Ascending aorta (tissue), 2 donors: Measurements from ENCODE around the gene SSTR4. TPM values are rescaled to one million over a fixed set of nuclear protein-coding genes. Genes with fewer than 3 reads are reported as not detected.

ENCODE experiments used
- DNase-seq, 2 donors: peaks; one replicate each; pipeline ENCODE4 v3.0.0-alpha.2; 2019; ENCODE audit warnings: low spot score in 2 of 2
- H3K27ac ChIP-seq, 2 donors: fragments of 200-600 bp; sonication (generic); one replicate each; pipeline ENCODE4 v1.5.1; 2016 to 2017; ENCODE audit warnings: mild to moderate bottlenecking in 1 of 2
- H3K27me3 ChIP-seq: fragments of 200-600 bp; sonication (generic); one replicate; pipeline ENCODE4 v1.5.1; 2017
- H3K36me3 ChIP-seq, 2 donors: fragments of 200-600 bp; sonication (generic); one replicate each; pipeline ENCODE4 v1.5.1; 2016
- H3K4me1 ChIP-seq, 2 donors: fragments of 200-600 bp; sonication (generic); one replicate each; pipeline ENCODE4 v1.5.1; 2016 to 2017; ENCODE audit warnings: mild to moderate bottlenecking in 1 of 2
- H3K4me3 ChIP-seq, 2 donors: fragments of 200-600 bp; sonication (generic); one replicate each; pipeline ENCODE4 v1.5.1; 2016 to 2017; ENCODE audit warnings: mild to moderate bottlenecking in 1 of 2
- H3K9me3 ChIP-seq, 2 donors: fragments of 200-600 bp; sonication (generic); one replicate each; pipeline ENCODE4 v1.5.1; 2016
- intact Hi-C: fragments of 100-400 bp; cut with DNase I; formaldehyde crosslinking; loops from one replicate; pipeline ENCODE4 v1.15.1; 2023
- total RNA-seq: library from RNA; depleted of rRNA; stranded (reverse); fragments of >200 nt; gene quantifications from one replicate; pipeline ENCODE4 v1.1.0, GENCODE V29; 2016
- TF ChIP-seq, protein P1 (sequence below), 3 experiments: fragments of 200-600 bp in 2 of 3; fragments of 450-650 bp in 1 of 3; sonication (generic) in 2 of 3; IDR thresholded peaks; one replicate each; pipeline ENCODE4 v1.5.1; 2016 to 2019; ENCODE audit warnings: antibody characterized with exemption in 3 of 3, mild to moderate bottlenecking in 1 of 3, moderate library complexity in 1 of 3

Gene SSTR4
- total RNA-seq, 1 donor from 2014 or later = not detected

GRCh38 chr20:23010096-23010495 lies 25.0 kb upstream of the SSTR4 start:
- TF ChIP-seq, protein P1, sequence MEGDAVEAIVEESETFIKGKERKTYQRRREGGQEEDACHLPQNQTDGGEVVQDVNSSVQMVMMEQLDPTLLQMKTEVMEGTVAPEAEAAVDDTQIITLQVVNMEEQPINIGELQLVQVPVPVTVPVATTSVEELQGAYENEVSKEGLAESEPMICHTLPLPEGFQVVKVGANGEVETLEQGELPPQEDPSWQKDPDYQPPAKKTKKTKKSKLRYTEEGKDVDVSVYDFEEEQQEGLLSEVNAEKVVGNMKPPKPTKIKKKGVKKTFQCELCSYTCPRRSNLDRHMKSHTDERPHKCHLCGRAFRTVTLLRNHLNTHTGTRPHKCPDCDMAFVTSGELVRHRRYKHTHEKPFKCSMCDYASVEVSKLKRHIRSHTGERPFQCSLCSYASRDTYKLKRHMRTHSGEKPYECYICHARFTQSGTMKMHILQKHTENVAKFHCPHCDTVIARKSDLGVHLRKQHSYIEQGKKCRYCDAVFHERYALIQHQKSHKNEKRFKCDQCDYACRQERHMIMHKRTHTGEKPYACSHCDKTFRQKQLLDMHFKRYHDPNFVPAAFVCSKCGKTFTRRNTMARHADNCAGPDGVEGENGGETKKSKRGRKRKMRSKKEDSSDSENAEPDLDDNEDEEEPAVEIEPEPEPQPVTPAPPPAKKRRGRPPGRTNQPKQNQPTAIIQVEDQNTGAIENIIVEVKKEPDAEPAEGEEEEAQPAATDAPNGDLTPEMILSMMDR (IDR thresholded peaks at IDR 0.05) = no peak
- no peaks in the 10 kb centered on the region for H3K27me3 ChIP-seq
- intact Hi-C loops = no loop called here
- H3K4me3 ChIP-seq = no peak overlapping the region
- no peaks in the 10 kb centered on the region for H3K4me1 ChIP-seq
- H3K27ac ChIP-seq = no peak overlapping the region
- no peaks in the 10 kb centered on the region for H3K36me3 ChIP-seq
- H3K9me3 ChIP-seq = no peaks in the 10 kb centered on the region
- no peak for DNase-seq

DNA sequence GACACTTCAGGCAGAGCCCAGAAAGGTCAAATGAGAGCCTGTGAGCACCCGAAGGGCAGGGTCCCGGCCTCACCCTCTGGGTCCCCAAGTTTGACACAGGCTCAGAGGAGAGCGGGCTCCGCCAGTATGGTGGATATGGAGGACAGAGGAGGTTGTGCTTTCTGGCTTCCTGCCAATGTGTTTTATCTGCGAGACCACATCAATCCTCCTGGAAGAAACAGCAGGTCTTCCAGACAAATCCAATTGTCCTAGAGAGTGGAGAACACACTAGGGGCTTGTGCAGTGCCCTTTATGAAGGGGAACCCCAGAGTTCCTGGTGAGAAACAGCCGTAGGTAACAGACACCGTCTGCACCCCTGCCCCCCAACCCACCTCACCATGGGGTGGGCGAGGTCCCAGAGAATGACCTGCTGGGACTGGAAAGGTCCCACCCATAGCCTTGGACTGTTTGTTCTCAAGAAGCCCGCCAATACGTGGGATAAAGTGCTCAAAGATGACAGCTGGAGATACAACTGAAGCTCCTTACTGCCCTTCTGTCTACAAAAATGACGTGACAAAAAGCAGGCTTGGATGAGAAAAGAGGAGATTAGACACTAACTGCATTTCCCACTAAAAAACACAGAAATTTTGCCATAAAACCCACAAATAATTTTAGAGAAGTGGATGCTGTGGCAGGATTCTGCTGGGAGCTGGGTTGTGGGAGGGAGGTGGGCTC lies 23.9 kb upstream of the SSTR4 start:
- DNase-seq = no peak

GRCh38 chr20:23013429-23013828 lies 21.7 kb upstream of the SSTR4 start:
- H3K4me3 ChIP-seq = no peak overlapping the region
- H3K27ac ChIP-seq = no peak overlapping the region
- intact Hi-C loops = no loop called here
- no peaks in the 10 kb centered on the region for H3K27me3 ChIP-seq
- no peaks in the 10 kb centered on the region for H3K9me3 ChIP-seq
- no peaks in the 10 kb centered on the region for H3K36me3 ChIP-seq
- TF ChIP-seq, protein P1 (IDR thresholded peaks at IDR 0.05) = no peak
- H3K4me1 ChIP-seq = no peaks in the 10 kb centered on the region
- DNase-seq = no peak

More for the DNA sequence above, 23.9 kb upstream of the SSTR4 start:
- no peaks in the 10 kb centered on the region for H3K27me3 ChIP-seq
- H3K4me1 ChIP-seq = no peaks in the 10 kb centered on the region
- H3K27ac ChIP-seq = no peak overlapping the region
- intact Hi-C loops = no loop called here
- H3K4me3 ChIP-seq = no peak overlapping the region
- no peaks in the 10 kb centered on the region for H3K9me3 ChIP-seq
- TF ChIP-seq, protein P1 (IDR thresholded peaks at IDR 0.05) = no peak
- no peaks in the 10 kb centered on the region for H3K36me3 ChIP-seq

GRCh38 chr20:23017516-23017915 lies 17.6 kb upstream of the SSTR4 start:
- DNase-seq = no peak
- Histone ChIP-seq H3K9me3 (no peaks in the 10 kb centered on the region), H3K4me3 (no peak overlapping the region), H3K27ac (no peak overlapping the region), H3K4me1 (no peaks in the 10 kb centered on the region), H3K27me3 (no peaks in the 10 kb centered on the region), H3K36me3 (no peaks in the 10 kb centered on the region)
- TF ChIP-seq, protein P1 (IDR thresholded peaks at IDR 0.05) = no peak
- intact Hi-C loops = no loop called here

- DNase-seq = no peak
- intact Hi-C loops = no loop called here
- TF ChIP-seq, protein P1 (IDR thresholded peaks at IDR 0.05) = no peak
- H3K4me1 ChIP-seq = no peaks in the 10 kb centered on the region
- H3K4me3 ChIP-seq = no peak overlapping the region
- H3K9me3 ChIP-seq = no peaks in the 10 kb centered on the region
- no peak overlapping the region for H3K27ac ChIP-seq
- H3K36me3 ChIP-seq = no peaks in the 10 kb centered on the region
- no peaks in the 10 kb centered on the region for H3K27me3 ChIP-seq
Observed at GRCh38 chr20:23018432-23018831, 16.7 kb upstream of the SSTR4 start.
